Activated naive CD8-positive, alpha-beta T cell treated with anti-CD3 and anti-CD28 coated beads, Interleukin-2, amount 10 ng/mL, durations not matched to agents 7 days and 5 days (primary cell): Measurements from ENCODE around the gene TSHZ2. TPM values are rescaled to one million over a fixed set of nuclear protein-coding genes. Genes with fewer than 3 reads are reported as not detected.
"Not testable (repeated sequence)": the region's sequence is repeated elsewhere in the genome, so short reads cannot be mapped to it uniquely, and the experiment has no call there.

Experiments
- ATAC-seq: fragments of 150-1000 bp; cut with Tn5 transposase; one replicate; pipeline ENCODE4 v1.10.0; 2021; ENCODE audit warnings: low read depth, moderate library complexity
- POLR2A ChIA-PET: fragments of 350-600 bp; sonication (Branson Sonifier 250); formaldehyde crosslinking; loops from one replicate; lab custom pipeline; 2021; ENCODE audit warnings: antibody characterized with exemption; lab: Charles Lee
- DNase-seq: peaks from one replicate; pipeline ENCODE4 v3.0.0; 2021
- H3K27ac Mint-ChIP-seq: one replicate; pipeline ENCODE4 v1.8.0; 2022; ENCODE audit warnings: mild to moderate bottlenecking, mixed read lengths
- H3K27me3 Mint-ChIP-seq: one replicate; pipeline ENCODE4 v1.8.0; 2022; ENCODE audit warnings: mild to moderate bottlenecking, moderate library complexity, mixed read lengths
- H3K36me3 Mint-ChIP-seq: one replicate; pipeline ENCODE4 v1.8.0; 2021; ENCODE audit warnings: mild to moderate bottlenecking, mixed read lengths
- H3K4me1 Mint-ChIP-seq: one replicate; pipeline ENCODE4 v1.8.0; 2021; ENCODE audit warnings: mixed read lengths
- H3K4me3 Mint-ChIP-seq: one replicate; pipeline ENCODE4 v1.8.0; 2022; ENCODE audit warnings: mild to moderate bottlenecking, moderate library complexity, mixed read lengths
- H3K9me3 Mint-ChIP-seq: one replicate; pipeline ENCODE4 v1.8.0; 2021; ENCODE audit warnings: mixed read lengths
- total RNA-seq, 2 experiments: library from RNA; stranded (reverse); gene quantifications; one replicate each; pipeline ENCODE4 v1.2.3, GENCODE V29; 2021

The TSHZ2 gene
- total RNA-seq, 2 experiments from 2014 or later = 0.44 to 0.54 TPM

DNA sequence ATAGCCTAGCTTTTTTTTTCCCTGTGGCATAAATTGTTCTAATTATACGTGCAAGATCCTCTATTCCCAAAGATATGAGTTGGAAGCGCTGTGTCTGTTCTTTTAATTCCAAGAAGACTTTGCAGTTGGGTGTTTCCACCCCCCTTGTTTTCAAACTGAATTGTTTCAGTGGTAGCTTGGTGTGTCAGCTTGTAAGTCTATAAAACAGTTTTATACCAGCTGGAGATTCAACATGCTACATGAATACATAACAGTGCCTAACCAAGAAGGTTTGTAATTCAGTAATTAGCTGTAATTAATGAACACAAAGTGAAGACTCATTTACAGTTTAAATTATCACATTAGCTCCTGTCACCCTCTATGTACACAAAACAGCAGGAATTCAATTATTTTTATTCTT, 467.5 kb downstream of the TSHZ2 start:
- no peak overlapping the region for H3K27ac Mint-ChIP-seq
- peaks cover 4% of the 10 kb centered on the region for H3K9me3 Mint-ChIP-seq
- peaks cover 2% of the 10 kb centered on the region for H3K27me3 Mint-ChIP-seq
- no peaks in the 10 kb centered on the region for H3K4me1 Mint-ChIP-seq
- POLR2A ChIA-PET = no interaction called here
- no peak overlapping the region for H3K4me3 Mint-ChIP-seq
- no peak for ATAC-seq
- H3K36me3 Mint-ChIP-seq = no peaks in the 10 kb centered on the region
- DNase-seq = no peak

GRCh38 chr20:53444401-53445149, 472.4 kb downstream of the TSHZ2 start:
- peaks cover 2% of the 10 kb centered on the region for H3K27me3 Mint-ChIP-seq
- no peak overlapping the region for H3K27ac Mint-ChIP-seq
- no peak for ATAC-seq
- peaks cover 2% of the 10 kb centered on the region for H3K36me3 Mint-ChIP-seq
- POLR2A ChIA-PET = no interaction called here
- H3K9me3 Mint-ChIP-seq = peaks cover 21% of the 10 kb centered on the region
- H3K4me1 Mint-ChIP-seq = no peaks in the 10 kb centered on the region
- H3K4me3 Mint-ChIP-seq = no peak overlapping the region
- DNase-seq = no peak

- H3K4me3 Mint-ChIP-seq = no peak overlapping the region
- DNase-seq = no peak
- no peak overlapping the region for H3K27ac Mint-ChIP-seq
- peaks cover 2% of the 10 kb centered on the region for H3K36me3 Mint-ChIP-seq
- POLR2A ChIA-PET = no interaction called here
- H3K27me3 Mint-ChIP-seq = no peaks in the 10 kb centered on the region
- no peaks in the 10 kb centered on the region for H3K4me1 Mint-ChIP-seq
- no peak for ATAC-seq
- H3K9me3 Mint-ChIP-seq = peaks cover 23% of the 10 kb centered on the region
Measured at GRCh38 chr20:53445321-53445731, 473.2 kb downstream of the TSHZ2 start.

DNA sequence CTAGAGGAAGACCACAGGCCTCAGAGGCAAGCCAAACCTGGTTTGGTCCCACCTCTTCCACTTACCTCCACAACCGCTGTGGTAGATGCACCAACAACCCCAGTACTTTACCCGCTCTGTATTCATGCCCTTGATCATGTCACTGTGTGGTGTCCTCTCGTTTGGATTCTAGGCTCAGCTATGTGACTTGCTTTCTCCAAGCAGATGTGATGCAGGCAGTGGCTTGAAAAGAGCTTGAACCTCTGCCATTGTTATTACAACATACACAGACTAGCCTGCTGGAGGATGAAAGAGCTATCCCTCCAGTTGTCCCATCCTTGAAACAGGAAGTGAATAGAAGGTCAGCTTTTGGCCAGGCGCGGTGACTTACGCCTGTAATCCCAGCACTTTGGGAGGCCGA, 473.8 kb downstream of the TSHZ2 start:
- POLR2A ChIA-PET = no interaction called here
- H3K9me3 Mint-ChIP-seq = peaks cover 23% of the 10 kb centered on the region
- no peak overlapping the region for H3K4me3 Mint-ChIP-seq
- H3K36me3 Mint-ChIP-seq = peaks cover 2% of the 10 kb centered on the region
- DNase-seq (no peak), ATAC-seq (no peak)
- H3K4me1 Mint-ChIP-seq = no peaks in the 10 kb centered on the region
- no peaks in the 10 kb centered on the region for H3K27me3 Mint-ChIP-seq
- H3K27ac Mint-ChIP-seq = no peak overlapping the region

DNA sequence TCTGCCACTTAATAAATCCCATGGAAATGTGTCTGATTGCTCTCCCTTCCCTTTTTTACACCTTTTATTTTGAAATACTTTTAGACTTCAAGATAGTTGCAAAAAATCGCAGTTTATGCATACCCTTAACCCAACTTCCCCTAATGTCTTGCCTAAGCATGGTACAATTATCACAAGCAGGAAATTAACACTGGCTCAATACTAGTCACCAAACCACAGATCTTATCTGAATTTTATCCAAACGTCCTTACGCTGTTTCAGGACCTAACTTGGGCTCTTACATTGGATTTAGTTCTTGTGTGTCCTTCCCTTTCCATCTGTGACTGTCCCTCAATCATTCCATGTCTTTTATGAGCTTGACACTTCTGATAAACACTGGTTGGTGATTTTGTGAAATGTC, 475.2 kb downstream of the TSHZ2 start:
- Mint-ChIP-seq H3K36me3 (peaks cover 2% of the 10 kb centered on the region), H3K9me3 (peaks cover 23% of the 10 kb centered on the region), H3K4me1 (no peaks in the 10 kb centered on the region), H3K27ac (no peak overlapping the region), H3K4me3 (no peak overlapping the region), H3K27me3 (no peaks in the 10 kb centered on the region)
- ATAC-seq (no peak), DNase-seq (no peak)
- POLR2A ChIA-PET = no interaction called here

- Mint-ChIP-seq H3K36me3 (peaks cover 2% of the 10 kb centered on the region), H3K27ac (no peak overlapping the region), H3K4me3 (no peak overlapping the region), H3K4me1 (no peaks in the 10 kb centered on the region), H3K27me3 (no peaks in the 10 kb centered on the region), H3K9me3 (peaks cover 27% of the 10 kb centered on the region)
- no peak for DNase-seq
- no peak for ATAC-seq
- POLR2A ChIA-PET = no interaction called here
Measured at GRCh38 chr20:53448426-53448825, 476.3 kb downstream of the TSHZ2 start.

- H3K9me3 Mint-ChIP-seq = peaks cover 27% of the 10 kb centered on the region
- H3K27ac Mint-ChIP-seq = no peak overlapping the region
- DNase-seq (no peak), ATAC-seq (no peak)
- H3K36me3 Mint-ChIP-seq = peaks cover 2% of the 10 kb centered on the region
- no peaks in the 10 kb centered on the region for H3K4me1 Mint-ChIP-seq
- POLR2A ChIA-PET = no interaction called here
- H3K27me3 Mint-ChIP-seq = no peaks in the 10 kb centered on the region
- H3K4me3 Mint-ChIP-seq = no peak overlapping the region
Measured at GRCh38 chr20:53448875-53449274, 476.7 kb downstream of the TSHZ2 start.

GRCh38 chr20:53453076-53453475, 480.9 kb downstream of the TSHZ2 start:
- Mint-ChIP-seq H3K36me3 (no peaks in the 10 kb centered on the region), H3K9me3 (peaks cover 25% of the 10 kb centered on the region), H3K27me3 (no peaks in the 10 kb centered on the region), H3K4me3 (no peak overlapping the region), H3K27ac (no peak overlapping the region), H3K4me1 (no peaks in the 10 kb centered on the region)
- ATAC-seq (no peak), DNase-seq (no peak)
- POLR2A ChIA-PET = interaction anchor here (0.6 kb wide), 1 partner anchor 16 kb away, joined by 3 read pairs; no protein-coding TSS in a partner anchor

DNA sequence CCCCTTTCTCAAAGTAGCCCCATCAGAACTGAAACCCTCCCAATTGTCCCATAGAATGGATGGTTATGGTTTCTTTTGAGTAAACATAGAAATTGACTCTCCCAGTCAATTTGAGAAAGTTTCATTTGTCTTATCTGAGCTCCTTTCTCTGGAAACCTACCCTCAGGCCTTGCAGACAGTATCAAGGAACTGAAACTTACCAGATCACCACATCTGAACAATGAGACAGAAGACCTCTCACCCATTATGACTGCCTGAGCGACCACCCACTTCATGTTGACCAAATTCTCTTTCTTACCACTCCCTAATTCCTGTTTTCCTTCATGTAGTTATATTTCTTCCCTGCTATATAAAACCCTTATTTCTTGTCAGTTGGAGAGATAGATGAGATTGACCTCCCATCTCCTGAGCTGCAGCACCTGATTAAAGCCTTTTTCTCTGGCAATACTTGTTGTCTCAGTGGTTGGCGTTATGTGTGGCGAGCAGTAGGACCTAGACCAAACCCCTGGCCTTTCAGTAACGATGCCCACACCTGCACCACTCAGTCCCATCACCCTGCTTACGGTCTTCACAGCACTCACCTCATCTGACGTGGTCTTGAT, 482.6 kb downstream of the TSHZ2 start:
- Mint-ChIP-seq H3K27ac (no peak overlapping the region), H3K4me3 (no peak overlapping the region), H3K27me3 (no peaks in the 10 kb centered on the region), H3K4me1 (no peaks in the 10 kb centered on the region), H3K36me3 (no peaks in the 10 kb centered on the region), H3K9me3 (peaks cover 12% of the 10 kb centered on the region)
- no peak for ATAC-seq
- POLR2A ChIA-PET = no interaction called here
- no peak for DNase-seq

- Mint-ChIP-seq H3K9me3 (peaks cover 4% of the 10 kb centered on the region), H3K27ac (no peak overlapping the region), H3K4me1 (no peaks in the 10 kb centered on the region), H3K27me3 (peaks cover 2% of the 10 kb centered on the region), H3K36me3 (no peaks in the 10 kb centered on the region), H3K4me3 (no peak overlapping the region)
- DNase-seq (no peak), ATAC-seq (no peak)
- POLR2A ChIA-PET = no interaction called here
Measured at GRCh38 chr20:53463101-53463972, 491.2 kb downstream of the TSHZ2 start.

DNA sequence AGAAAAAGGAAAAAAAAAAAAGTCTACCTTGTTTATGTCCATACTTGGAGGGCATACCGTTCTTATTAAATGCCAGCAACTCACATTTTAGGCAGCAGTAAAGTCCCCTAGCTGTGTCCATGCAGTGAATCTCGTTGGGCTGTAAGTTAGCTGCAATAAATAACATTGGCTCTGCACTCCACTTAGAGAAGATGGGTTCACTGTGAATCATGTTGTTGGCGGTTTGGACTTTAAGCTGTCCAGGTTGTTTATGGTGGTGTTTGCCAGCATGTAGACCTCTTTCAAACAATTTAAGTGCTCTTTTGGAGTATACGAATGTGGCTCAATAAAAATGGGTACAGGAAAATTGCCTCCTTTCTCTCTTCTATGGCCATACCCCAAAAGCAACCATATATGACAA, 494.1 kb downstream of the TSHZ2 start:
- Mint-ChIP-seq H3K36me3 (peaks cover 1% of the 10 kb centered on the region), H3K9me3 (peaks cover 5% of the 10 kb centered on the region), H3K4me1 (no peaks in the 10 kb centered on the region), H3K27ac (no peak overlapping the region), H3K27me3 (peaks cover 7% of the 10 kb centered on the region), H3K4me3 (no peak overlapping the region)
- DNase-seq (no peak), ATAC-seq (no peak)
- POLR2A ChIA-PET = no interaction called here

DNA sequence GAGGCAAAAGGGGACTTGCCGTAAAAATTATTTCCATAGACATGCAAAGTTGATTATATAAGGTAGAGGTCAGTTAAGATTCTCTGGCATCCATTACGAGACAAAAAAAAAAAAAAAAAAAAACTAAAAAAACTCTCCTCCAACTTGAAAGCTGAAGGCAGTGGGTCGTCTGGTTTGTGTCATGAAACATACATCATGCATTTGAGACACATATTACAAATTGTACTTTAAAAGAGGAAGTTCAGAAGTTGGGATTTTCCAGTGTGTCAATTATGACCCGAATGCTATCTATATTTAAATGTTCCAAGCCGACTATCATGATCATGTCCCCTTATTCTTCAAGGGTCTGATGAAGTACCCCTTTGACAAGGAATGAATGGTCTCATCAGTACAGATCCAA, 496.4 kb downstream of the TSHZ2 start:
- ATAC-seq (no peak), DNase-seq (no peak)
- POLR2A ChIA-PET = interaction anchor here (0.6 kb wide), 1 partner anchor 15 kb away, joined by 3 read pairs; no protein-coding TSS in a partner anchor
- Mint-ChIP-seq H3K4me3 (no peak overlapping the region), H3K27me3 (peaks cover 7% of the 10 kb centered on the region), H3K4me1 (no peaks in the 10 kb centered on the region), H3K9me3 (peaks cover 6% of the 10 kb centered on the region), H3K27ac (no peak overlapping the region), H3K36me3 (peaks cover 1% of the 10 kb centered on the region)

DNA sequence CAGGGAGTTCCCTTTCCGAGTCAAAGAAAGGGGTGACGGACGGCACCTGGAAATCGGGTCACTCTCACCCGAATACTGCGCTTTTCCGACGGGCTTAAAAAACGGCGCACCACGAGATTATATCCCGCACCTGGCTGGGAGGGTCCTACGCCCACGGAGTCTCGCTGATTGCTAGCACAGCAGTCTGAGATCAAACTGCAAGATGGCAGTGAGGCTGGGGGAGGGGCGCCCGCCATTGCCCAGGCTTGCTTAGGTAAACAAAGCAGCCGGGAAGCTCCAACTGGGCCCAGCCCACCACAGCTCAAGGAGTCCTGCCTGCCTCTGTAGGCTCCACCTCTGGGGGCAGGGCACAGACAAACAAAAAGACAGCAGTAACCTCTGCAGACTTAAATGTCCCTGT, 500.7 kb downstream of the TSHZ2 start:
- POLR2A ChIA-PET, H3K4me3 Mint-ChIP-seq, H3K27me3 Mint-ChIP-seq, H3K4me1 Mint-ChIP-seq, DNase-seq, H3K9me3 Mint-ChIP-seq, ATAC-seq, H3K27ac Mint-ChIP-seq, H3K36me3 Mint-ChIP-seq: not testable (repeated sequence)
